ENCODE data around the gene FRMD5.
"Not testable (repeated sequence)": the region's sequence is repeated elsewhere in the genome, so short reads cannot be mapped to it uniquely, and the experiment has no call there.

FRMD5 gene

DNA sequence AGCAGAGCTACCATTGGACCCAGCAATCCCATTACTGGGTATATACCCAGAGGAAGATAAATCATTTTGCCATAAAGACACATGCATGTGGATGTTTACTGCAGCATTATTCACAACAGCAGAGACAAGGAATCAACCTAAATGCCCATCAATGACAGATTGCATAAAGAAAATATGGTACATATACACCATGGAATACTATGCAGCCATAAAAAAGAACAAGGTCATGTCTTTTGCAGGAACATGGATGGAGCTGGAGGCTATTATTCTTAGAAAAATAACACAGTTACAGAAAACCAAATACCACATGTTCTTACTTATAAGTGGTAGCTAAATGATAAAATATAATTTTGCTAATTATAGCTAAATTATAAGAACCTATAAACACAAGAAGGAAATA lies 162.3 kb downstream of the FRMD5 start:
- not testable (repeated sequence) for H3K9ac ChIP-seq (ENCODE audit: low read length); H4K91ac ChIP-seq (ENCODE audit: low read length); H3K4me2 ChIP-seq (ENCODE audit: low read length, poor library complexity, severe bottlenecking); H2BK120ac ChIP-seq (ENCODE audit: low read depth, low read length); H3K14ac ChIP-seq (ENCODE audit: low read length in 2 of 2); H2BK15ac ChIP-seq (ENCODE audit: low read depth, poor library complexity, severe bottlenecking); H2BK12ac ChIP-seq (ENCODE audit: low read length in 2 of 2); H3K79me1 ChIP-seq (replicated peaks; ENCODE audit: low read length, poor library complexity, severe bottlenecking); H2AK5ac ChIP-seq (ENCODE audit: low read length, severe bottlenecking); H2AFZ ChIP-seq (ENCODE audit: low read depth, low read length); H3K27me3 ChIP-seq (ENCODE audit: control insufficient read depth in 1 of 2, insufficient read depth in 1 of 2, low read length in 2 of 2); H3K9me3 ChIP-seq (ENCODE audit: control insufficient read depth, low read length); H3K18ac ChIP-seq (ENCODE audit: low read depth in 1 of 2, low read length in 2 of 2); H3K27ac ChIP-seq (ENCODE audit: low read length, poor library complexity, severe bottlenecking); DNase-seq; H3K4ac ChIP-seq (ENCODE audit: low read depth in 1 of 2, low read length in 2 of 2); H3K4me1 ChIP-seq (ENCODE audit: control insufficient read depth, insufficient read depth, low read depth, low read length); H2BK5ac ChIP-seq (ENCODE audit: low read depth, low read length, poor library complexity, severe bottlenecking); H4K8ac ChIP-seq (ENCODE audit: low read length); H3K36me3 ChIP-seq (ENCODE audit: control insufficient read depth in 1 of 2, insufficient read depth in 2 of 2, low read depth in 1 of 2, low read length in 2 of 2); H3K23ac ChIP-seq (ENCODE audit: low read length in 2 of 2); H3K4me3 ChIP-seq (ENCODE audit: insufficient read depth in 1 of 2, low read depth in 1 of 2, low read length in 2 of 2)

DNA sequence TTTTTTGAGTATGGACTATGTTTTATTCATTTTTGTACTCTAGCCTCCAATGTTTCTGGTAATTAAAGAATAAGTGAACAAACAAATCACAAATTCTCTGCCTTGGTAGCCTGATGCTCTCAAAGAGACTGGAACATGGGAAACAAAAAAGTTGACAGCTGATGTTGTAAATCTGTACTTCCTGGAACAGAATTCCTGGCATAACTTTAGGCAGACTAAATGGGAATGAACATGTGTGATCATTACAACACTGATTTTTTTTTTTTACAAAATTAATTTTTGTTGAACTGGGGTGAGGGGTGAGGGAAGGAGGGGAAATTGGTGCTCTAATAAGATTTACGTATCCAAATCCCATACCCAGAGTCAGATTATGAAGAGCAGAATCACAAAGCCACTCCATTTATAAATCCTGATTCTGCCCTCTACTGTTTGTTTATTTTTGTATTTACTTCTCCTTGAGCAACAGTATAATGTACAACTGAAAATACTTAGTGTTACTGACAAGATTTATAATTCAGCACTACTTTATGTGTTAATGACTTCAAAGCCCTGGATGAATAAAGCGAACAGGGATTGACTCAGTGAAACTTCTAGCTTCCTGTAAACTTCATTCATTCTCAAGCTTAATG lies 165.0 kb downstream of the FRMD5 start:
- peaks cover 6% of the 10 kb centered on the region for H3K4me1 ChIP-seq (ENCODE audit: control insufficient read depth, insufficient read depth, low read depth, low read length)
- H2BK12ac ChIP-seq (ENCODE audit: low read length in 2 of 2): no peak overlapping the region
- no peak overlapping the region for H3K4ac ChIP-seq (ENCODE audit: low read depth in 1 of 2, low read length in 2 of 2)
- H3K9ac ChIP-seq (ENCODE audit: low read length): peak overlapping the region; percentile 6
- H2BK120ac ChIP-seq (ENCODE audit: low read depth, low read length): no peak overlapping the region
- peaks cover 16% of the 10 kb centered on the region for H3K79me1 ChIP-seq (replicated peaks; ENCODE audit: low read length, poor library complexity, severe bottlenecking)
- no peak overlapping the region for H3K27ac ChIP-seq (ENCODE audit: low read length, poor library complexity, severe bottlenecking)
- H4K91ac ChIP-seq (ENCODE audit: low read length): no peak overlapping the region
- no peak overlapping the region for H2BK15ac ChIP-seq (ENCODE audit: low read depth, poor library complexity, severe bottlenecking)
- H2AFZ ChIP-seq (ENCODE audit: low read depth, low read length): no peak overlapping the region
- no peak overlapping the region for H3K14ac ChIP-seq (ENCODE audit: low read length in 2 of 2)
- no peak overlapping the region for H2AK5ac ChIP-seq (ENCODE audit: low read length, severe bottlenecking)
- no peak overlapping the region for H2BK5ac ChIP-seq (ENCODE audit: low read depth, low read length, poor library complexity, severe bottlenecking)
- H3K9me3 ChIP-seq (ENCODE audit: control insufficient read depth, low read length): no peaks in the 10 kb centered on the region
- no peaks in the 10 kb centered on the region for H3K27me3 ChIP-seq (ENCODE audit: control insufficient read depth in 1 of 2, insufficient read depth in 1 of 2, low read length in 2 of 2)
- 5% methylated on average over 1 of the region's 2 CpGs for WGBS
- H3K36me3 ChIP-seq (ENCODE audit: control insufficient read depth in 1 of 2, insufficient read depth in 2 of 2, low read depth in 1 of 2, low read length in 2 of 2): no peaks in the 10 kb centered on the region
- no peak overlapping the region for H3K23ac ChIP-seq (ENCODE audit: low read length in 2 of 2)
- DNase-seq: peak; percentile 72
- no peak overlapping the region for H3K18ac ChIP-seq (ENCODE audit: low read depth in 1 of 2, low read length in 2 of 2)
- H4K8ac ChIP-seq (ENCODE audit: low read length): no peak overlapping the region
- H3K4me2 ChIP-seq (ENCODE audit: low read length, poor library complexity, severe bottlenecking): no peak overlapping the region
- no peak overlapping the region for H3K4me3 ChIP-seq (ENCODE audit: insufficient read depth in 1 of 2, low read depth in 1 of 2, low read length in 2 of 2)

DNA sequence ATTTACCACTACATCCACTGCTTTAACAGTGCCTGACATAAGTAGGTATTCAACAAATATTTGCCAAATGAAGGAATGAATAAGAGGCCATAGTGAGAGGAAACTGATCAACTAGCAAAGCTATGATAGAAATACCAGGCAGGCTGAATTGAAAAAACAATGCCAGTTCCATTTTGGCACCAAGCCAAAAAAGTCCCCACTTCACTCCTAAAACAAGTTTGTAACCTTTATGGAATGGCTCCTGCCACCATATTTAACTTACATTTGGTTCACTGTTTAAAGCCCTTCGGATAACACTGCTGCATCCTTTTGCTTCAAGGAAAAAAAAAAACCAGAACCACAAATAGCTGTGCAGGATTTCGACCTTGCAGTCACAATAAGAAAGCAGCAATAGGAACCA lies 166.1 kb downstream of the FRMD5 start:
- H3K9me3 ChIP-seq (ENCODE audit: control insufficient read depth, low read length): no peaks in the 10 kb centered on the region
- no peak overlapping the region for H3K9ac ChIP-seq (ENCODE audit: low read length)
- no peak overlapping the region for H2AFZ ChIP-seq (ENCODE audit: low read depth, low read length)
- H3K27me3 ChIP-seq (ENCODE audit: control insufficient read depth in 1 of 2, insufficient read depth in 1 of 2, low read length in 2 of 2): no peaks in the 10 kb centered on the region
- H3K36me3 ChIP-seq (ENCODE audit: control insufficient read depth in 1 of 2, insufficient read depth in 2 of 2, low read depth in 1 of 2, low read length in 2 of 2): no peaks in the 10 kb centered on the region
- H2AK5ac ChIP-seq (ENCODE audit: low read length, severe bottlenecking): no peak overlapping the region
- no peak overlapping the region for H3K23ac ChIP-seq (ENCODE audit: low read length in 2 of 2)
- H3K14ac ChIP-seq (ENCODE audit: low read length in 2 of 2): no peak overlapping the region
- peak; percentile 28 for DNase-seq
- H2BK15ac ChIP-seq (ENCODE audit: low read depth, poor library complexity, severe bottlenecking): no peak overlapping the region
- H3K79me1 ChIP-seq (replicated peaks; ENCODE audit: low read length, poor library complexity, severe bottlenecking): peaks cover 14% of the 10 kb centered on the region
- H4K91ac ChIP-seq (ENCODE audit: low read length): no peak overlapping the region
- H3K4me1 ChIP-seq (ENCODE audit: control insufficient read depth, insufficient read depth, low read depth, low read length): peaks cover 4% of the 10 kb centered on the region
- no peak overlapping the region for H4K8ac ChIP-seq (ENCODE audit: low read length)
- 48% methylated on average over 2 of the region's 2 CpGs for WGBS
- no peak overlapping the region for H3K4ac ChIP-seq (ENCODE audit: low read depth in 1 of 2, low read length in 2 of 2)
- no peak overlapping the region for H2BK12ac ChIP-seq (ENCODE audit: low read length in 2 of 2)
- H3K27ac ChIP-seq (ENCODE audit: low read length, poor library complexity, severe bottlenecking): no peak overlapping the region
- H3K18ac ChIP-seq (ENCODE audit: low read depth in 1 of 2, low read length in 2 of 2): no peak overlapping the region
- no peak overlapping the region for H2BK120ac ChIP-seq (ENCODE audit: low read depth, low read length)
- no peak overlapping the region for H2BK5ac ChIP-seq (ENCODE audit: low read depth, low read length, poor library complexity, severe bottlenecking)
- H3K4me2 ChIP-seq (ENCODE audit: low read length, poor library complexity, severe bottlenecking): no peak overlapping the region
- H3K4me3 ChIP-seq (ENCODE audit: insufficient read depth in 1 of 2, low read depth in 1 of 2, low read length in 2 of 2): no peak overlapping the region

DNA sequence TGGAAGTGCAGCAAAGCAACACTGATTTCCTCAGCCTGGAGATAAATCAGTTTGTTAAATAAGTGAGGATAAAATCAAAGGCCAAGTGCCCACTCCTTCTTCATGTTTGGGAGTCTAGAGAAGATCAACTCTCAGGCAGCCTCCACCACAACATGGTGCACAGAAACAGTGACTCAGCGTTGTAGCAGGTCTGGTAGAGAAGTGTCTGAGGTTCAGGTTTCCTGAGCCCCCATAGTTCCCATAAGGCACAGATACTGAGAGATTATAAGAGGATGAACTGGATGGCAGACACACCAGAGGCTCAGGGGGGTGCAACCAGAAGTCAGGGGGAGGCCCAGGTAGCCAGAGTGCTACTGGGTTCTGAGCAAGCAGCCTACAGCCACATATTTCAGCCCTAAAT lies 166.7 kb downstream of the FRMD5 start:
- H4K8ac ChIP-seq (ENCODE audit: low read length): peak overlapping the region; percentile 66
- H4K91ac ChIP-seq (ENCODE audit: low read length): no peak overlapping the region
- H3K79me1 ChIP-seq (replicated peaks; ENCODE audit: low read length, poor library complexity, severe bottlenecking): peaks cover 14% of the 10 kb centered on the region
- no peak overlapping the region for H3K23ac ChIP-seq (ENCODE audit: low read length in 2 of 2)
- H2BK5ac ChIP-seq (ENCODE audit: low read depth, low read length, poor library complexity, severe bottlenecking): no peak overlapping the region
- no peak overlapping the region for H3K9ac ChIP-seq (ENCODE audit: low read length)
- no peaks in the 10 kb centered on the region for H3K9me3 ChIP-seq (ENCODE audit: control insufficient read depth, low read length)
- peak overlapping the region in 1 of 2 experiments; percentile 5 for H3K18ac ChIP-seq (ENCODE audit: low read depth in 1 of 2, low read length in 2 of 2)
- H2BK120ac ChIP-seq (ENCODE audit: low read depth, low read length): no peak overlapping the region
- peak; percentile 32 for DNase-seq
- H3K14ac ChIP-seq (ENCODE audit: low read length in 2 of 2): no peak overlapping the region
- peak overlapping the region in 1 of 2 experiments; percentile 17 for H3K4ac ChIP-seq (ENCODE audit: low read depth in 1 of 2, low read length in 2 of 2)
- no peak overlapping the region for H3K27ac ChIP-seq (ENCODE audit: low read length, poor library complexity, severe bottlenecking)
- no peaks in the 10 kb centered on the region for H3K27me3 ChIP-seq (ENCODE audit: control insufficient read depth in 1 of 2, insufficient read depth in 1 of 2, low read length in 2 of 2)
- H3K4me1 ChIP-seq (ENCODE audit: control insufficient read depth, insufficient read depth, low read depth, low read length): peaks cover 4% of the 10 kb centered on the region
- WGBS: no CpG with 5 or more reads among the region's 1 CpG
- H2AFZ ChIP-seq (ENCODE audit: low read depth, low read length): no peak overlapping the region
- no peaks in the 10 kb centered on the region for H3K36me3 ChIP-seq (ENCODE audit: control insufficient read depth in 1 of 2, insufficient read depth in 2 of 2, low read depth in 1 of 2, low read length in 2 of 2)
- H3K4me2 ChIP-seq (ENCODE audit: low read length, poor library complexity, severe bottlenecking): no peak overlapping the region
- H2BK15ac ChIP-seq (ENCODE audit: low read depth, poor library complexity, severe bottlenecking): no peak overlapping the region
- no peak overlapping the region for H3K4me3 ChIP-seq (ENCODE audit: insufficient read depth in 1 of 2, low read depth in 1 of 2, low read length in 2 of 2)
- no peak overlapping the region for H2BK12ac ChIP-seq (ENCODE audit: low read length in 2 of 2)
- H2AK5ac ChIP-seq (ENCODE audit: low read length, severe bottlenecking): peak overlapping the region; percentile 3

Data from mesenchymal stem cell (in vitro differentiated cells and primary cell).